WTC11 (cell line): ENCODE data around the gene ABCC4. TPM values are rescaled to one million over a fixed set of nuclear protein-coding genes. Genes with fewer than 3 reads are reported as not detected.

Source experiments
- ATAC-seq: fragments of 200-7000 bp; cut with Tn5 transposase; 2 replicates; pipeline ENCODE4 v1.10.0; 2021; ENCODE audit warnings: mild to moderate bottlenecking, moderate library complexity
- CTCF ChIA-PET: fragments of 300-600 bp; sonication (Branson Sonifier 250); formaldehyde crosslinking; loops from one replicate; lab custom pipeline; 2021; ENCODE audit warnings: antibody characterized with exemption; lab: Charles Lee
- POLR2A ChIA-PET: fragments of 350-600 bp; sonication (Branson Sonifier 250); formaldehyde crosslinking; loops from one replicate; lab custom pipeline; 2021; ENCODE audit warnings: antibody characterized with exemption; lab: Charles Lee
- DNase-seq: peaks from one replicate; pipeline ENCODE4 v3.0.0; 2021; ENCODE audit warnings: low spot score
- H3K27ac Mint-ChIP-seq: 2 replicates; pipeline ENCODE4 v1.8.0; 2021; ENCODE audit warnings: mixed read lengths
- H3K27me3 Mint-ChIP-seq: 2 replicates; pipeline ENCODE4 v1.8.0; 2021; ENCODE audit warnings: low read depth, mild to moderate bottlenecking, moderate library complexity, mixed read lengths
- H3K36me3 Mint-ChIP-seq: 2 replicates; pipeline ENCODE4 v1.8.0; 2021; ENCODE audit warnings: mixed read lengths
- H3K4me1 Mint-ChIP-seq: 2 replicates; pipeline ENCODE4 v1.8.0; 2022; ENCODE audit warnings: mixed read lengths
- H3K4me3 Mint-ChIP-seq: 2 replicates; pipeline ENCODE4 v1.8.0; 2021; ENCODE audit warnings: mild to moderate bottlenecking, moderate library complexity, mixed read lengths
- H3K9me3 Mint-ChIP-seq: 2 replicates; pipeline ENCODE4 v1.8.0; 2021; ENCODE audit warnings: mixed read lengths
- FOXK1 ChIP-seq: sonication (generic); formaldehyde crosslinking; IDR thresholded peaks from 2 replicates; pipeline ENCODE4 v1.8.0; 2022; ENCODE audit warnings: mild to moderate bottlenecking, moderate library complexity, missing genetic modification reagents
- IRF2 ChIP-seq: sonication (generic); formaldehyde crosslinking; IDR thresholded peaks from 2 replicates; pipeline ENCODE4 v1.8.0; 2022; ENCODE audit warnings: low read depth, missing genetic modification reagents, borderline replicate concordance
- NFE2L1 ChIP-seq: sonication (generic); formaldehyde crosslinking; IDR thresholded peaks from 2 replicates; pipeline ENCODE4 v1.8.1; 2023; ENCODE audit warnings: missing genetic modification reagents
- NR1H2 ChIP-seq: sonication (generic); formaldehyde crosslinking; IDR thresholded peaks from 2 replicates; pipeline ENCODE4 v1.9.0; 2021; ENCODE audit warnings: mild to moderate bottlenecking, moderate library complexity, missing genetic modification reagents
- NR3C1 ChIP-seq: sonication (generic); formaldehyde crosslinking; conservative IDR thresholded peaks from 2 replicates; pipeline ENCODE4 v1.8.1; 2023; ENCODE audit warnings: low read depth, mild to moderate bottlenecking, missing genetic modification reagents
- OVOL2 ChIP-seq: fragments of 250-450 bp; sonication (Bioruptor Pico); IDR thresholded peaks from 2 replicates; pipeline ENCODE4 v1.9.0; 2021; ENCODE audit warnings: mild to moderate bottlenecking, borderline replicate concordance
- TEAD1 ChIP-seq: sonication (generic); formaldehyde crosslinking; IDR thresholded peaks from 2 replicates; pipeline ENCODE4 v1.8.0; 2022; ENCODE audit warnings: mild to moderate bottlenecking, missing genetic modification reagents
- ZBTB21 ChIP-seq: sonication (generic); formaldehyde crosslinking; IDR thresholded peaks from 2 replicates; pipeline ENCODE4 v1.8.1; 2023; ENCODE audit warnings: mild to moderate bottlenecking, missing genetic modification reagents, borderline replicate concordance
- ZNF121 ChIP-seq: sonication (generic); formaldehyde crosslinking; IDR thresholded peaks from 2 replicates; pipeline ENCODE4 v1.8.0; 2023; ENCODE audit warnings: missing genetic modification reagents
- ZNF138 ChIP-seq: sonication (generic); formaldehyde crosslinking; conservative IDR thresholded peaks from 2 replicates; pipeline ENCODE4 v1.8.1; 2022; ENCODE audit warnings: mild to moderate bottlenecking, moderate library complexity, missing genetic modification reagents
- ZNF416 ChIP-seq: fragments of 250-450 bp; sonication (Bioruptor Pico); IDR thresholded peaks from 2 replicates; pipeline ENCODE4 v1.9.0; 2021; ENCODE audit warnings: mild to moderate bottlenecking, inconsistent platforms
- ZNF423 ChIP-seq: fragments of 250-450 bp; sonication (Bioruptor Pico); IDR thresholded peaks from 2 replicates; pipeline ENCODE4 v2.1.2; 2022; ENCODE audit warnings: mild to moderate bottlenecking, moderate library complexity
- ZNF671 ChIP-seq: fragments of 250-450 bp; sonication (Bioruptor Pico); IDR thresholded peaks from 2 replicates; pipeline ENCODE4 v1.8.0; 2021; ENCODE audit warnings: mild to moderate bottlenecking
- total RNA-seq: library from RNA; stranded (reverse); gene quantifications from 3 replicates; pipeline ENCODE4 v1.2.3, GENCODE V29; 2021
- TF ChIP-seq, protein P1 (sequence below): sonication (generic); formaldehyde crosslinking; IDR thresholded peaks from 2 replicates; pipeline ENCODE4 v1.8.1; 2023; ENCODE audit warnings: mild to moderate bottlenecking, moderate library complexity, missing genetic modification reagents
- TF ChIP-seq, protein P2 (sequence below): sonication (generic); formaldehyde crosslinking; IDR thresholded peaks from 2 replicates; pipeline ENCODE4 v1.8.0; 2022; ENCODE audit warnings: missing genetic modification reagents
- TF ChIP-seq, protein P3 (sequence below): fragments of 250-450 bp; sonication (Bioruptor Pico); IDR thresholded peaks from 2 replicates; pipeline ENCODE4 v1.9.0; 2021; ENCODE audit warnings: mild to moderate bottlenecking
- TF ChIP-seq, protein P4 (sequence below): sonication (generic); formaldehyde crosslinking; IDR thresholded peaks from 2 replicates; pipeline ENCODE4 v1.8.0; 2022; ENCODE audit warnings: mild to moderate bottlenecking, missing genetic modification reagents
- TF ChIP-seq, protein P5 (sequence below): fragments of 250-450 bp; sonication (Bioruptor Pico); IDR thresholded peaks from 2 replicates; pipeline ENCODE4 v1.9.0; 2021; ENCODE audit warnings: mild to moderate bottlenecking
- TF ChIP-seq, protein P6 (sequence below): sonication (generic); formaldehyde crosslinking; IDR thresholded peaks from 2 replicates; pipeline ENCODE4 v1.8.0; 2022; ENCODE audit warnings: mild to moderate bottlenecking, missing genetic modification reagents
- TF ChIP-seq, protein P7 (sequence below): sonication (generic); formaldehyde crosslinking; IDR thresholded peaks from 2 replicates; pipeline ENCODE4 v1.8.0; 2023; ENCODE audit warnings: missing genetic modification reagents

ABCC4 gene
- total RNA-seq, 1 experiment from 2014 or later, result 7.2 TPM

DNA sequence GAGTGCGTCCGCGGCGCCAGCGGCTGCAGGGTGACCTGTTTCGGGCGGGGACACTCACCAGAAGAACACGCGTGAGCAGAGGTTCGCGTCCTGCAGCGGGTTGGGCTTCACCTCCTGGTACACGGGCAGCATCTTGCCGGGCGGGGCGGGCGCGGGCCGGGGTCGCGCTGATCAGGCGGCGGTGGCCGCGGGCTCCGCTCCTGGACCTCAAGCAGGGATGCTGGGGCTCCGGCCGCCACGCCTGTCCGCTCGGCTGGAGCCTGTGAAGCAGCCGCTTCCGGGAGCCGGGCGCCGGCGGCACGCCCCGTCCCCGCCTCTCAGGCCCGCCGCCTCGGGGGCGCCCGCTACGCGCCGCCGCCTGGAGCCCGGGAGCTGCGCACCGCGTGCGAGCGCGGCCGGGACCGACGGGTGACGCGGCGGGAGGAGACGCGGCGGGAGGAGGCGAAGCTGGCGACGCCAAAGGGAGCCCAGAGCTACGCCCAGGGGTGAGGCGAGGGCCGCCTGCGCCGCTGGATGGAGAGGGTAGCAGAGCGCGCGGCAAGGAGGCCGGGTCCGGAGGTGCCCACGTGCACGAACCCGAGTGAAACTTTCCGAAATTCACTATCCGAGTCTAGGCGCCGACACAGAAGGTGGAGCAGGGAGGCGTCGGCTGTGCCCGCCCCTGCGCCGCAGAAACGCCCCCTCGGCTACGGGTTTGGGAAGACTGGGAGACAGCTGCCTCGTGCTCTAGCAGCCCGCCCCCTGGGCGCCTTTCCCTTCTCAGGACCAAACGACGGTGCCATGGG lies at the start of gene ABCC4 (continued):
- TF ChIP-seq, protein P1, sequence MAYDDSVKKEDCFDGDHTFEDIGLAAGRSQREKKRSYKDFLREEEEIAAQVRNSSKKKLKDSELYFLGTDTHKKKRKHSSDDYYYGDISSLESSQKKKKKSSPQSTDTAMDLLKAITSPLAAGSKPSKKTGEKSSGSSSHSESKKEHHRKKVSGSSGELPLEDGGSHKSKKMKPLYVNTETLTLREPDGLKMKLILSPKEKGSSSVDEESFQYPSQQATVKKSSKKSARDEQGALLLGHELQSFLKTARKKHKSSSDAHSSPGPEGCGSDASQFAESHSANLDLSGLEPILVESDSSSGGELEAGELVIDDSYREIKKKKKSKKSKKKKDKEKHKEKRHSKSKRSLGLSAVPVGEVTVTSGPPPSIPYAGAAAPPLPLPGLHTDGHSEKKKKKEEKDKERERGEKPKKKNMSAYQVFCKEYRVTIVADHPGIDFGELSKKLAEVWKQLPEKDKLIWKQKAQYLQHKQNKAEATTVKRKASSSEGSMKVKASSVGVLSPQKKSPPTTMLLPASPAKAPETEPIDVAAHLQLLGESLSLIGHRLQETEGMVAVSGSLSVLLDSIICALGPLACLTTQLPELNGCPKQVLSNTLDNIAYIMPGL (CRISPR knock-in tag), result peak; percentile 55; the same call in 1 of the 2 replicates
- TF ChIP-seq ZNF138 (CRISPR knock-in tag) (no peak), NFE2L1 (CRISPR knock-in tag) (peak; percentile 80; the same call in 1 of the 2 replicates), ZNF416 (CRISPR knock-in tag) (no peak), NR1H2 (CRISPR knock-in tag) (no peak; the same call in 1 of the 2 replicates), ZNF121 (CRISPR knock-in tag) (no peak), IRF2 (CRISPR knock-in tag) (0 out of 2 replicates have a peak, but pooled peaks have one; percentile 44), ZBTB21 (no peak), ZNF671 (no peak), TEAD1 (CRISPR knock-in tag) (peak; percentile 48; the same call in 1 of the 2 replicates)
- TF ChIP-seq, protein P2, sequence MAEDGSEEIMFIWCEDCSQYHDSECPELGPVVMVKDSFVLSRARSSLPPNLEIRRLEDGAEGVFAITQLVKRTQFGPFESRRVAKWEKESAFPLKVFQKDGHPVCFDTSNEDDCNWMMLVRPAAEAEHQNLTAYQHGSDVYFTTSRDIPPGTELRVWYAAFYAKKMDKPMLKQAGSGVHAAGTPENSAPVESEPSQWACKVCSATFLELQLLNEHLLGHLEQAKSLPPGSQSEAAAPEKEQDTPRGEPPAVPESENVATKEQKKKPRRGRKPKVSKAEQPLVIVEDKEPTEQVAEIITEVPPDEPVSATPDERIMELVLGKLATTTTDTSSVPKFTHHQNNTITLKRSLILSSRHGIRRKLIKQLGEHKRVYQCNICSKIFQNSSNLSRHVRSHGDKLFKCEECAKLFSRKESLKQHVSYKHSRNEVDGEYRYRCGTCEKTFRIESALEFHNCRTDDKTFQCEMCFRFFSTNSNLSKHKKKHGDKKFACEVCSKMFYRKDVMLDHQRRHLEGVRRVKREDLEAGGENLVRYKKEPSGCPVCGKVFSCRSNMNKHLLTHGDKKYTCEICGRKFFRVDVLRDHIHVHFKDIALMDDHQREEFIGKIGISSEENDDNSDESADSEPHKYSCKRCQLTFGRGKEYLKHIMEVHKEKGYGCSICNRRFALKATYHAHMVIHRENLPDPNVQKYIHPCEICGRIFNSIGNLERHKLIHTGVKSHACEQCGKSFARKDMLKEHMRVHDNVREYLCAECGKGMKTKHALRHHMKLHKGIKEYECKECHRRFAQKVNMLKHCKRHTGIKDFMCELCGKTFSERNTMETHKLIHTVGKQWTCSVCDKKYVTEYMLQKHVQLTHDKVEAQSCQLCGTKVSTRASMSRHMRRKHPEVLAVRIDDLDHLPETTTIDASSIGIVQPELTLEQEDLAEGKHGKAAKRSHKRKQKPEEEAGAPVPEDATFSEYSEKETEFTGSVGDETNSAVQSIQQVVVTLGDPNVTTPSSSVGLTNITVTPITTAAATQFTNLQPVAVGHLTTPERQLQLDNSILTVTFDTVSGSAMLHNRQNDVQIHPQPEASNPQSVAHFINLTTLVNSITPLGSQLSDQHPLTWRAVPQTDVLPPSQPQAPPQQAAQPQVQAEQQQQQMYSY (CRISPR knock-in tag), result no peak
- TF ChIP-seq, protein P3, sequence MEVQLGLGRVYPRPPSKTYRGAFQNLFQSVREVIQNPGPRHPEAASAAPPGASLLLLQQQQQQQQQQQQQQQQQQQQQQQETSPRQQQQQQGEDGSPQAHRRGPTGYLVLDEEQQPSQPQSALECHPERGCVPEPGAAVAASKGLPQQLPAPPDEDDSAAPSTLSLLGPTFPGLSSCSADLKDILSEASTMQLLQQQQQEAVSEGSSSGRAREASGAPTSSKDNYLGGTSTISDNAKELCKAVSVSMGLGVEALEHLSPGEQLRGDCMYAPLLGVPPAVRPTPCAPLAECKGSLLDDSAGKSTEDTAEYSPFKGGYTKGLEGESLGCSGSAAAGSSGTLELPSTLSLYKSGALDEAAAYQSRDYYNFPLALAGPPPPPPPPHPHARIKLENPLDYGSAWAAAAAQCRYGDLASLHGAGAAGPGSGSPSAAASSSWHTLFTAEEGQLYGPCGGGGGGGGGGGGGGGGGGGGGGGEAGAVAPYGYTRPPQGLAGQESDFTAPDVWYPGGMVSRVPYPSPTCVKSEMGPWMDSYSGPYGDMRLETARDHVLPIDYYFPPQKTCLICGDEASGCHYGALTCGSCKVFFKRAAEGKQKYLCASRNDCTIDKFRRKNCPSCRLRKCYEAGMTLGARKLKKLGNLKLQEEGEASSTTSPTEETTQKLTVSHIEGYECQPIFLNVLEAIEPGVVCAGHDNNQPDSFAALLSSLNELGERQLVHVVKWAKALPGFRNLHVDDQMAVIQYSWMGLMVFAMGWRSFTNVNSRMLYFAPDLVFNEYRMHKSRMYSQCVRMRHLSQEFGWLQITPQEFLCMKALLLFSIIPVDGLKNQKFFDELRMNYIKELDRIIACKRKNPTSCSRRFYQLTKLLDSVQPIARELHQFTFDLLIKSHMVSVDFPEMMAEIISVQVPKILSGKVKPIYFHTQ (CRISPR knock-in tag), result no peak
- TF ChIP-seq, protein P4, sequence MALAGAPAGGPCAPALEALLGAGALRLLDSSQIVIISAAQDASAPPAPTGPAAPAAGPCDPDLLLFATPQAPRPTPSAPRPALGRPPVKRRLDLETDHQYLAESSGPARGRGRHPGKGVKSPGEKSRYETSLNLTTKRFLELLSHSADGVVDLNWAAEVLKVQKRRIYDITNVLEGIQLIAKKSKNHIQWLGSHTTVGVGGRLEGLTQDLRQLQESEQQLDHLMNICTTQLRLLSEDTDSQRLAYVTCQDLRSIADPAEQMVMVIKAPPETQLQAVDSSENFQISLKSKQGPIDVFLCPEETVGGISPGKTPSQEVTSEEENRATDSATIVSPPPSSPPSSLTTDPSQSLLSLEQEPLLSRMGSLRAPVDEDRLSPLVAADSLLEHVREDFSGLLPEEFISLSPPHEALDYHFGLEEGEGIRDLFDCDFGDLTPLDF (CRISPR knock-in tag), result peak; percentile 71

DNA sequence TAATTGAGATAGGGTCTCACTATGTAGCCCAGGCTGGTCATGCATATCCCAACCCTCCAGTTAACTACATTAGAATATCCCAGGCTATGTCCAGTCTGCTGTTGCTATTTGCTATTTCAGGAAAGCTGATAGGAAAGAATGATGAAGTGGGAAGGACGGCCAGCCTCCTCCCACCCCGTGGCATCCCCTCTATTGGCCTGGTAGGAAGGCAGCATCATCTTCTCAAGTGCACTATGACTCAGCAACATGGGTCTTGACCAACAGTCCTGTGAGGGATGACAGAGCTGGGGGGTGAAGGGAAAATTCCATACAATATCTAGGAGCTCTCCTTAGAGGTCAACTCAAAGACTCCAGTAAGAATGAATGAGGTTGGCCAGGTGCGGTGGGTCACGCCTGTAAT lies 48.0 kb upstream of the ABCC4 start:
- H3K4me1 Mint-ChIP-seq, result peaks cover 8% of the 10 kb centered on the region
- no peak for DNase-seq
- H3K27ac Mint-ChIP-seq, result no peak overlapping the region
- CTCF ChIA-PET, result no interaction called here
- H3K27me3 Mint-ChIP-seq, result no peaks in the 10 kb centered on the region
- no peak overlapping the region for H3K4me3 Mint-ChIP-seq
- POLR2A ChIA-PET, result interaction anchor here (0.6 kb wide), 1 partner anchor 22 kb away, joined by 3 read pairs; no protein-coding TSS in a partner anchor
- H3K9me3 Mint-ChIP-seq, result no peaks in the 10 kb centered on the region; the same call in 1 of the 2 replicates
- ATAC-seq, result no peak
- H3K36me3 Mint-ChIP-seq, result no peaks in the 10 kb centered on the region
- TF ChIP-seq, protein P5, sequence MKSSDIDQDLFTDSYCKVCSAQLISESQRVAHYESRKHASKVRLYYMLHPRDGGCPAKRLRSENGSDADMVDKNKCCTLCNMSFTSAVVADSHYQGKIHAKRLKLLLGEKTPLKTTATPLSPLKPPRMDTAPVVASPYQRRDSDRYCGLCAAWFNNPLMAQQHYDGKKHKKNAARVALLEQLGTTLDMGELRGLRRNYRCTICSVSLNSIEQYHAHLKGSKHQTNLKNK (CRISPR knock-in tag), result no peak
- TF ChIP-seq FOXK1 (CRISPR knock-in tag) (no peak), OVOL2 (CRISPR knock-in tag) (no peak), NFE2L1 (CRISPR knock-in tag) (no peak), NR3C1 (CRISPR knock-in tag) (no peak), ZNF423 (CRISPR knock-in tag) (no peak), TEAD1 (CRISPR knock-in tag) (no peak)
- TF ChIP-seq, protein P6, sequence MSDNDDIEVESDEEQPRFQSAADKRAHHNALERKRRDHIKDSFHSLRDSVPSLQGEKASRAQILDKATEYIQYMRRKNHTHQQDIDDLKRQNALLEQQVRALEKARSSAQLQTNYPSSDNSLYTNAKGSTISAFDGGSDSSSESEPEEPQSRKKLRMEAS (CRISPR knock-in tag), result no peak
- TF ChIP-seq, protein P7, sequence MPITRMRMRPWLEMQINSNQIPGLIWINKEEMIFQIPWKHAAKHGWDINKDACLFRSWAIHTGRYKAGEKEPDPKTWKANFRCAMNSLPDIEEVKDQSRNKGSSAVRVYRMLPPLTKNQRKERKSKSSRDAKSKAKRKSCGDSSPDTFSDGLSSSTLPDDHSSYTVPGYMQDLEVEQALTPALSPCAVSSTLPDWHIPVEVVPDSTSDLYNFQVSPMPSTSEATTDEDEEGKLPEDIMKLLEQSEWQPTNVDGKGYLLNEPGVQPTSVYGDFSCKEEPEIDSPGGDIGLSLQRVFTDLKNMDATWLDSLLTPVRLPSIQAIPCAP (CRISPR knock-in tag), result no peak
